B cell (primary cell): ENCODE results near the gene CAMK2D.

Experiments used
- EZH2 ChIP-seq: IDR thresholded peaks from 2 replicates; pipeline ENCODE4 v1.6.1; 2012; ENCODE audit warnings: borderline replicate concordance, low read depth, mild to moderate bottlenecking, moderate library complexity, low read length; ENCODE audit not compliant: insufficient read depth, poor library complexity, severe bottlenecking
- TF ChIP-seq, protein P1 (sequence below): fragments of 200-600 bp; IDR thresholded peaks from one replicate; pipeline ENCODE4 v1.8.0; 2022; ENCODE audit warnings: antibody characterized with exemption, mild to moderate bottlenecking

DNA sequence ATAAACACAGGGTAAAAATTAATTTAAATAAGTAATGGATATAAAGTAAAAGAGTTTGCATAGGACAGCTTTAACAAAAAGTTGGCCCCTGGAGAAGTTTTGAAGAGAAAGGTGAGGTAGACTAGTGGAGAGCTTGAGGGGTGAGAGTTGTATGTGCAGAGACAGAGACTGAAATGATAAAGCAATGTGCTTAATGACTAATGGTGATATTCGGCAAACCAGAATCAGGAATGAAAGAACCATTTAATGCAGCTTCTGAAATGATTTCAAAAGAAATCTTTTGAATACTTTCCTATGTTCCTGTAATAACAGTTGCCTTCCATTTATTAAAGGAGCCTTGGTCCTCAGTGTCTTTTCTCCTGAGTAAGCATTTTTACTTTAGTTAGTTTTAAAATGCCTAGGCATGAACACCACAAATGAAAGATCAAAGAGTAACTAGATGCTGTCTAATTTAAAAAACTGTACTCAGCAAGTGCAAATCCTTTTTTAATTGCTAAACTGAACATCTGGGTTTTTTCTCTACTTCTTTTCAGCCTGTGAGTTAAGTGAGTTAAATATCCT, 28.5 kb downstream of the CAMK2D start:
- TF ChIP-seq, protein P1, sequence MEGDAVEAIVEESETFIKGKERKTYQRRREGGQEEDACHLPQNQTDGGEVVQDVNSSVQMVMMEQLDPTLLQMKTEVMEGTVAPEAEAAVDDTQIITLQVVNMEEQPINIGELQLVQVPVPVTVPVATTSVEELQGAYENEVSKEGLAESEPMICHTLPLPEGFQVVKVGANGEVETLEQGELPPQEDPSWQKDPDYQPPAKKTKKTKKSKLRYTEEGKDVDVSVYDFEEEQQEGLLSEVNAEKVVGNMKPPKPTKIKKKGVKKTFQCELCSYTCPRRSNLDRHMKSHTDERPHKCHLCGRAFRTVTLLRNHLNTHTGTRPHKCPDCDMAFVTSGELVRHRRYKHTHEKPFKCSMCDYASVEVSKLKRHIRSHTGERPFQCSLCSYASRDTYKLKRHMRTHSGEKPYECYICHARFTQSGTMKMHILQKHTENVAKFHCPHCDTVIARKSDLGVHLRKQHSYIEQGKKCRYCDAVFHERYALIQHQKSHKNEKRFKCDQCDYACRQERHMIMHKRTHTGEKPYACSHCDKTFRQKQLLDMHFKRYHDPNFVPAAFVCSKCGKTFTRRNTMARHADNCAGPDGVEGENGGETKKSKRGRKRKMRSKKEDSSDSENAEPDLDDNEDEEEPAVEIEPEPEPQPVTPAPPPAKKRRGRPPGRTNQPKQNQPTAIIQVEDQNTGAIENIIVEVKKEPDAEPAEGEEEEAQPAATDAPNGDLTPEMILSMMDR: no peak
- no peak for TF ChIP-seq EZH2
